ENCODE data around the gene HERPUD1.

HERPUD1 gene

DNA sequence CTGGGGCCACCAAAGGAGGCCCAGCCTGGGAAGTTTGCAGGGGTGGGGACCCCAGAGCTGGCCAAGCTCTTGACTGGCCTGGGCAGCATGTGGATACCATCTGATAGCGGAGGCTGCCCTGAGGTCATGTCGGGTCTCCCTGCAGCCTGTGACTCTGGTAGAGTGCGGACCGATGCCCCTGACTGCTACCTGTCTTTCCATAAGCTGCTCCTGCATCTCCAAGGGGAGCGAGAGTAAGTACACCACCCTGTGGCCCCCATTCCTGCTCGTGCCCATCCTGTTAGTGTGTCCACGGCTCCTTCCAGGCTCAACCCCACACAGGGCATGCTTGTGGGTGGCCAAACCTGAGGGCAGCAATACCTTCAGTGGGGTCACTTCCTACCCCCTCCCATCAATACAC, 37.8 kb downstream of the HERPUD1 start:
- no peak overlapping the region for H3K9ac ChIP-seq (ENCODE audit: low read depth, low read length)
- no peaks in the 10 kb centered on the region for H3K9me3 ChIP-seq (ENCODE audit: insufficient read depth, low read length, severe bottlenecking)
- no peak overlapping the region for H3K4me3 ChIP-seq (ENCODE audit: low read depth in 1 of 2, low read length in 2 of 2)
- no peaks in the 10 kb centered on the region for H3K27me3 ChIP-seq (ENCODE audit: insufficient read depth, low read length, poor library complexity)
- TF ChIP-seq, protein P1, sequence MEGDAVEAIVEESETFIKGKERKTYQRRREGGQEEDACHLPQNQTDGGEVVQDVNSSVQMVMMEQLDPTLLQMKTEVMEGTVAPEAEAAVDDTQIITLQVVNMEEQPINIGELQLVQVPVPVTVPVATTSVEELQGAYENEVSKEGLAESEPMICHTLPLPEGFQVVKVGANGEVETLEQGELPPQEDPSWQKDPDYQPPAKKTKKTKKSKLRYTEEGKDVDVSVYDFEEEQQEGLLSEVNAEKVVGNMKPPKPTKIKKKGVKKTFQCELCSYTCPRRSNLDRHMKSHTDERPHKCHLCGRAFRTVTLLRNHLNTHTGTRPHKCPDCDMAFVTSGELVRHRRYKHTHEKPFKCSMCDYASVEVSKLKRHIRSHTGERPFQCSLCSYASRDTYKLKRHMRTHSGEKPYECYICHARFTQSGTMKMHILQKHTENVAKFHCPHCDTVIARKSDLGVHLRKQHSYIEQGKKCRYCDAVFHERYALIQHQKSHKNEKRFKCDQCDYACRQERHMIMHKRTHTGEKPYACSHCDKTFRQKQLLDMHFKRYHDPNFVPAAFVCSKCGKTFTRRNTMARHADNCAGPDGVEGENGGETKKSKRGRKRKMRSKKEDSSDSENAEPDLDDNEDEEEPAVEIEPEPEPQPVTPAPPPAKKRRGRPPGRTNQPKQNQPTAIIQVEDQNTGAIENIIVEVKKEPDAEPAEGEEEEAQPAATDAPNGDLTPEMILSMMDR (IDR thresholded peaks at IDR 0.05; ENCODE audit: borderline replicate concordance, extremely low read depth, low read length, poor library complexity, severe bottlenecking) = no peak
- TF ChIP-seq EZH2 (IDR thresholded peaks at IDR 0.05; ENCODE audit: borderline replicate concordance, low read depth, low read length, severe bottlenecking) = no peak
- DNase-seq (no peak), ATAC-seq (ENCODE audit: insufficient read depth, low read depth) (no peak)
- H3K27ac ChIP-seq (ENCODE audit: low read length) = no peak overlapping the region
- H3K36me3 ChIP-seq (ENCODE audit: insufficient read depth, low read length) = no peaks in the 10 kb centered on the region
- H3K4me1 ChIP-seq (ENCODE audit: insufficient read depth, low read length) = no peaks in the 10 kb centered on the region
- H2AFZ ChIP-seq (ENCODE audit: low read depth, low read length) = no peak overlapping the region
- no peaks in the 10 kb centered on the region for H3K79me2 ChIP-seq (ENCODE audit: insufficient read depth, low read length)
- H4K20me1 ChIP-seq (ENCODE audit: insufficient read depth, low read length) = no peaks in the 10 kb centered on the region
- H3K4me2 ChIP-seq (ENCODE audit: insufficient read depth, low read length) = no peak overlapping the region

DNA sequence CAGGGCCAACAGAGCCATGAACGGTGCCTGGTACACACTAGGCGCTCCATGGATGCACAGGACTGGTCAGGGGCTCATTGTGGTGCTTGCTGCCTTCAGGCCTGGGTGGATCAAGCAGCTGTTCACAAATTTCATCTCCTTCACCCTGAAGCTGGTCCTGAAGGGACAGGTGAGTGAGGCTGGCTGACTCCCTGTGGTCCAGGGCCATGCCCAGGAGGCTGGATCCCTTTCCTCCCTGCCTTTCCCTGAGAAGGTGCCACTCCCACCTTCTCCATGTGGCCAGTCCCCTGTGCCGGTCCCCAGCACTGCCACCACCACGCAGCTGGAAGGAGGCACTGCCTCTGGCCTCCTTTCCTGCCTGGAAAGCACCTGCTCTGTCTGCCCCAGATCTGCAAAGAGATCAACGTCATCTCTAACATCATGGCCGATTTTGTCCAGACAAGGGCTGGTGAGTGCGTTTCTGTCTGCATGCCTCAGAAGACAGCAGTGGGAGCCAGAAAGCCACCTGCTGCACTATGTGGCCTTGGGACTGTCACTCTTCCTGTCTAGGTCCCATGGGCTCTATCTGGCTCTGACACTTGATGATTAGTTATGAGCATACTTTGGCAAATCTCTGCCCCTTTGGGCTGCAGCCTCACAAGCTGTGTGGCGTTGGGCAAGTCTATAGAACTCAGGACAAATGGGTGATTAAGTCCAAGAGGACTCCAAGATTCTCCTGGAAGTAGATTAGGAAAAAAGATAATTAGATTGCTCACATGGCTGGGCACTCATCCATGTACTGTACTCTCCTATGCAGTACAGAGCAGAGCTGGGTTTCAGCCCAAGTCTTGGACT, 39.2 kb downstream of the HERPUD1 start:
- H3K4me3 ChIP-seq (ENCODE audit: low read depth in 1 of 2, low read length in 2 of 2) = no peak overlapping the region
- ATAC-seq (ENCODE audit: insufficient read depth, low read depth) = peak; percentile 17; the same call in 1 of the 3 replicates
- TF ChIP-seq, protein P1 (IDR thresholded peaks at IDR 0.05; ENCODE audit: borderline replicate concordance, extremely low read depth, low read length, poor library complexity, severe bottlenecking) = no peak
- H3K9ac ChIP-seq (ENCODE audit: low read depth, low read length) = no peak overlapping the region
- H3K9me3 ChIP-seq (ENCODE audit: insufficient read depth, low read length, severe bottlenecking) = no peaks in the 10 kb centered on the region
- no peak overlapping the region for H3K4me2 ChIP-seq (ENCODE audit: insufficient read depth, low read length)
- no peak for DNase-seq
- H4K20me1 ChIP-seq (ENCODE audit: insufficient read depth, low read length) = no peaks in the 10 kb centered on the region
- H3K79me2 ChIP-seq (ENCODE audit: insufficient read depth, low read length) = no peaks in the 10 kb centered on the region
- H2AFZ ChIP-seq (ENCODE audit: low read depth, low read length) = no peak overlapping the region
- no peak overlapping the region for H3K27ac ChIP-seq (ENCODE audit: low read length)
- H3K36me3 ChIP-seq (ENCODE audit: insufficient read depth, low read length) = no peaks in the 10 kb centered on the region
- H3K27me3 ChIP-seq (ENCODE audit: insufficient read depth, low read length, poor library complexity) = no peaks in the 10 kb centered on the region
- no peaks in the 10 kb centered on the region for H3K4me1 ChIP-seq (ENCODE audit: insufficient read depth, low read length)

DNA sequence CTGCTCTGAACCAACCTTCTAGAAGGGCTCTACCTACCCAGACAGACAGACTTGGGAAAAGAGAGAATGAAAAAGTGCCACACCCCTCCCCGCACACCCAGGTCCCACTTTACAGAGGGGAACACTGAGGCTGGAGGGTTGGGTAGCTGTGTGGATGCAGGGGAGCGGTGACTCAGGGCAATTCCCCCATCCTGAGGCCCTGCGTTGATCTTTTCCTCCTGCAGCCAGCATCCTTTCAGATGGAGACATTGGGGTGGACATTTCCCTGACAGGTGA, 39.8 kb downstream of the HERPUD1 start:
- H3K9me3 ChIP-seq (ENCODE audit: insufficient read depth, low read length, severe bottlenecking) = no peaks in the 10 kb centered on the region
- no peak overlapping the region for H3K4me2 ChIP-seq (ENCODE audit: insufficient read depth, low read length)
- no peak overlapping the region for H3K4me3 ChIP-seq (ENCODE audit: low read depth in 1 of 2, low read length in 2 of 2)
- H4K20me1 ChIP-seq (ENCODE audit: insufficient read depth, low read length) = no peaks in the 10 kb centered on the region
- no peak overlapping the region for H3K27ac ChIP-seq (ENCODE audit: low read length)
- ATAC-seq (ENCODE audit: insufficient read depth, low read depth) (no peak), DNase-seq (no peak)
- no peaks in the 10 kb centered on the region for H3K4me1 ChIP-seq (ENCODE audit: insufficient read depth, low read length)
- no peaks in the 10 kb centered on the region for H3K27me3 ChIP-seq (ENCODE audit: insufficient read depth, low read length, poor library complexity)
- H3K79me2 ChIP-seq (ENCODE audit: insufficient read depth, low read length) = no peaks in the 10 kb centered on the region
- TF ChIP-seq, protein P1 (IDR thresholded peaks at IDR 0.05; ENCODE audit: borderline replicate concordance, extremely low read depth, low read length, poor library complexity, severe bottlenecking) = no peak
- TF ChIP-seq EZH2 (IDR thresholded peaks at IDR 0.05; ENCODE audit: borderline replicate concordance, low read depth, low read length, severe bottlenecking) = no peak
- H3K36me3 ChIP-seq (ENCODE audit: insufficient read depth, low read length) = no peaks in the 10 kb centered on the region
- H2AFZ ChIP-seq (ENCODE audit: low read depth, low read length) = no peak overlapping the region
- no peak overlapping the region for H3K9ac ChIP-seq (ENCODE audit: low read depth, low read length)
